HG03103 (cell line): ENCODE results near the gene PGK1.
"Not testable (repeated sequence)": the region's sequence is repeated elsewhere in the genome, so short reads cannot be mapped to it uniquely, and the experiment has no call there.

Source experiments
- ATAC-seq: cut with Tn5 transposase; IDR thresholded peaks from one replicate; pipeline ENCODE4 v1.9.1; 2021; ENCODE audit warnings: low read depth; ENCODE audit not compliant: unreplicated experiment

Gene PGK1

DNA sequence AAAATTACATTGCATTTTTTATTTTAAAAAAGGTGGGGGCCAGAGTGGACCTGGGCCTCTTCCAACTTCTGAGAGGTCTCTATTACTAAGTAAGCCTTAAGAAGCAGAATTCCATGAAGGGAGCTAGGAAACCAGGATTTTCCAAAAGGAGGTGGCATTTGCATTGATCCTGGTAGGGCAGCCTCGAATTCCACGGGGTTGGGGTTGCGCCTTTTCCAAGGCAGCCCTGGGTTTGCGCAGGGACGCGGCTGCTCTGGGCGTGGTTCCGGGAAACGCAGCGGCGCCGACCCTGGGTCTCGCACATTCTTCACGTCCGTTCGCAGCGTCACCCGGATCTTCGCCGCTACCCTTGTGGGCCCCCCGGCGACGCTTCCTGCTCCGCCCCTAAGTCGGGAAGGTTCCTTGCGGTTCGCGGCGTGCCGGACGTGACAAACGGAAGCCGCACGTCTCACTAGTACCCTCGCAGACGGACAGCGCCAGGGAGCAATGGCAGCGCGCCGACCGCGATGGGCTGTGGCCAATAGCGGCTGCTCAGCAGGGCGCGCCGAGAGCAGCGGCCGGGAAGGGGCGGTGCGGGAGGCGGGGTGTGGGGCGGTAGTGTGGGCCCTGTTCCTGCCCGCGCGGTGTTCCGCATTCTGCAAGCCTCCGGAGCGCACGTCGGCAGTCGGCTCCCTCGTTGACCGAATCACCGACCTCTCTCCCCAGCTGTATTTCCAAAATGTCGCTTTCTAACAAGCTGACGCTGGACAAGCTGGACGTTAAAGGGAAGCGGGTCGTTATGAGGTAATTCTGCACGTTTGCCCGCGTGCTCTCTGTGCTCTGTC, at the start of gene PGK1:
PGK1 (plus strand) TSS at position 626 of the 824 bp plus-strand sequence; CDS start at position 719, 93 bp downstream.
- ATAC-seq: peak; percentile 92

DNA sequence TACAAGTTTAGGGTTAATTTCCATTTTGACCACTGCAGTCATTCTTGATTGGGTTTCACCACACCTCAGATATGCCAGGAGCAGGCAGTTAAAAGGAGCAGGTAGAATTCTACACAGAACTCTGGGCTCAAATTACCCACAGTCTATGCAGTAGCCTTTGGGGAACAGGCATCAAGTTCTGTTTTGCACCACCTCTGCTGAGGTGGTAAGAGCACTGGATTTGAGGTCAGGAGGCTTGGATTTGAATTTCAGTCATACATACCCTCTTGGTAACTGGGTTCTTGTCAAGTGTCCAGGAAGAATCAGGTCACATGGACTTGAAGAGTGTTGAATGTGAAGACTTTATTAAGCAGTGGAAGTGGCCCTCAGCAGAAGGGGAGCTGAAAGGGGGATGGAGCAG, 40.4 kb upstream of the PGK1 start:
- ATAC-seq: no peak

DNA sequence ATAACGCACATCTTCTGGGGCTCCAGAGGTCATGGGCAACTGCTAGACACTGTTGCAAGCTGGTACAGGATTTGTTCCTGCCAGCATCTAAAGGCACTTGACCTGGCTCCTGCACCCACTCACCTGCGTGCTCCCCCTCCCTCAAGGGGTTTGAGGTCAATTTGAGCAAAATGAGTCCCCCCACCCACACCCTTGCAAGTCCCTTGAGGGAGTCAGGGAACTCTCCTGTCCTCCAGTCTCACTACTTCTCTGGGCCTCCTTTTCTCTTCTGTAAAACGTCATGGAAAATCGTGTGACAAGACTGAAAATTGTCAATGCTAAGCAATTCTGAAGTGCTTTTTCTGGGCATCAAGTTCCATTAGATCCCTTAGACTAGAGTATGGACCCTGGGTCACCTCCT, 39.9 kb upstream of the PGK1 start:
- ATAC-seq: no peak

DNA sequence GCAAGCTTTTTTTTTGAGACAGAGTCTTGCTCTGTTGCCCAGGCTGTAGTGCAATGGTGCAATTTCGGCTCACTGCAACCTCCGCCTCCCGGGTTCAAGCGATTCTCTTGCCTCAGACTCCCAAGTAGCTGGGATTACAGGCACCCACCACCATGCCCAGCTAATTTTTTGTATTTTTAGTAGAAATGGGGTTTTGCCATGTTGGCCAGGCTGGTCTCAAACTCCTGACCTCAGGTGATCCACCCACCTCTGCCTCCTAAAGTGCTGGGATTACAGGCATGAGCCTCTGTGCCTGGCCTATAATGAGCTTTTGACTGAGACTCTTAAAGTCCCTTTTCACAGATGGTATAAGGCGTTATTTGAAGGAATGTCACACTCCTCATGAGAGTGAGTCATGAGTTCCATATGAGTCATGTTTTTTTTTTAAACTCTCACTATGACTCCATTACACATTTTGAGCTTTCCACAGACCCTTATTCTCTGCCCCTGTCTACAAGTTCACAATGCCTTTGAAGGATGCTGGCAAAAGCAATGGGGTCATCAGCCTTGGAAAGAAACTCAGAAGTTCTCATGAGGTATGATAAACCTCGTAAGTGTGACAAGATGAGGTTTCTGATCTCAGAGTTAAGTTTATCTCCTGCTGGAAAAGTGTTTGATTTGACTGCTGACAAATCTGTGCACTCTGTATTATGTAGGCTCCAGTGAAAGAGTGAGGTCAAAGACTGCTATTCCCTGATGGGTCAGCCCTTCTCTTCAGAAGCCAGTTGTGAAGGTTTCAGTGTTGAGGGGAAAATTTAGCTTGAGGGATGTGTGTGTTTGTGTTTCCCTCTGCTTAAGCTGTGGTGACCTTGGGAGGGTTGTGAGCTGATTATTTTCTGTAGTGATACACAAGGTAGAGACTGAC, 39.1 kb upstream of the PGK1 start:
- ATAC-seq: peak; percentile 76

DNA sequence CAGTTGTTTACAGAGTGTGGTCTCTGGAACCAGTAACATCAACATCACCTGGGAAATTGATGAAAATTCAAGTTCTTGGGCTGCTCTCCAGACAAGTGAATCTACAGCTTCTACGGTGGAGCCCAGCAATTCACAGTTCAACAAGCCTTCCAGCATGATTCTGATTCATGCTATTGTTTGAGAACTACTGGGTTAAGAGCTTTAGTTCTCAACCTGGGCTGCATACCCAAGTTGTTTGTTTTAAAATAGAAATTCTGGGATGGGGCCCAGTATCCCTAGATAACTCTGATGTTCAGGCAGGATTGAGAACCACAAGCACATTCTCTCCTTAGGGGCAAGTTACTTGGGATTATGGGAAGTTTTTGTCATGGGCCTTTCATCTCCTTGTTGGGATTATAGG, 37.9 kb upstream of the PGK1 start:
- no peak for ATAC-seq

DNA sequence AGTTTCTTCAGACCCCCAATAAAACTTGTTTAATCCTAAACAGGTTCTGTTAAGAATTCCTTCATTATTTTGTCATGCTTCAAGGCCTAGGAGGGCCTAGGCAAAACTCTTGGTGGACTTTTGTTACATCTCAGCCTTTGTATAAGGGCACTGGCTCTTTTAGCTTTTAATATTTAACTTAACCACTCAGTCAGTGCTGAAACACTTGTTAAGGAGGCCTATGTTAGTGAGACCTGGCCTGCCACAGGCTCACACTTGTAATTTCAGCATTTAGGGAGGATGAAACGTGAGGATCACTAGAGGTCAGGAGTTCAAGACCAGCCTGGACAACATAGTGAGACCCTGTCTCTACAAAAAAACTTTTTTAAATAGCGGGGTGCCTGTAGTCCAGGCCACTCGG, 32.7 kb upstream of the PGK1 start:
- ATAC-seq: no peak

DNA sequence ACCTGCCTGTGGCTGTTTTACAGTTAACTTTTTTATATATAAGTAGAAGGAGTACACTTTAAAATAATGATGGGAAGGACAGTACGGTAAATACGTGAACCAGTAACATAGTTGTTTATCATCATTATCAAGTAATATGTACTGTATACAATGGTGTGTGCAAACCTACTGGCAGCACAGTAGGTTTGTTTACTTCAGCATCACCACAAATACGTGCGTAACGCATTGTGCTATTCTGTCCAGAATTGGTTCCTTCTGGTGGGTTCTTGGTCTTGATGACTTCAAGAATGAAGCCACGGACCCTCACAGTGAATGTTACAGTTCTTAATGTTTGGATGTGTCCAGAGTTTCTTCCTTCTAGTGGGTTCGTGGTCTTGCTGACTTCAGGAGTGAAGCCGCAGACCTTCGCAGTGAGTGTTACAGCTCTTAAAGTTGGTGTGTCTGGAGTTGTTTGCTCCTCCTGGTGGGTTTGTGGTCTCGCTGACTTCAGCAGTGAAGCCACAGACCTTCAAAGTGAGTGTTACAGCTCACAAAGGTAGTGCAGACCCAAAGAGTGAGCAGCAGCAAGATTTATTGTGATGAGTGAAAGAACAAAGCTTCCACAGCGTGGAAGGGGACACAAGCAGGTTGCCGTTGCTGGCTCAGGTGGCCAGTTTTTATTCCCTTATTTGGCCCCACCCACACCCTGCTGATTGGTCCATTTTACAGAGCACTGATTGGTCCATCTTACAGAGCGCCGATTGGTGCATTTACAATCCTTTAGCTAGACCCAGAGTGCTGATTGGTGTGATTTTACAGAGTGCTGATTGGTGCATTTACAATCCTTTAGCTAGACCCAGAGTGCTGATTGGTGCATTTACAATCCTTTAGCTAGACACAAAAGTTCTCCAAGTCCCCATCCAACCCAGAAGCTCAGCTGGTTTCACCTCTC, 30.6 kb upstream of the PGK1 start:
- not testable (repeated sequence) for ATAC-seq

DNA sequence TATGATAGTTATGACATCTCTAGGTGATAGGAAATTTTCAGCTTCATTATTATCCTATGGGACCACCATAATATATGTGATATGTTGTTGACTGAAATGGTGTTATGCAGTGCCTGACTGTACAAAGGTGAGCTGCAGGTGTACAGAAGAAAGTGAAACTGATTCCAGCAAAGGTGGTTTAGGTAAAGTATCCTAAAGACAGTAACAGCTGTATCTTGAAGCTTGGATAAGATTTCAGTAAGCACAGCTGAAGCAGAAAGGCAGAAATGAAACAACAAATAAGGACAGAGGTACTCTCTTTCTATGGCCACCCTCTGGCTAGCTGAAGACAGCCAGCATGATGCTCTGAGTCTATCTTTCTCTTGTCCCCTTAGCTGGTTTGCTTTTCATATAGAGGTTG, 30.0 kb upstream of the PGK1 start:
- no peak for ATAC-seq

DNA sequence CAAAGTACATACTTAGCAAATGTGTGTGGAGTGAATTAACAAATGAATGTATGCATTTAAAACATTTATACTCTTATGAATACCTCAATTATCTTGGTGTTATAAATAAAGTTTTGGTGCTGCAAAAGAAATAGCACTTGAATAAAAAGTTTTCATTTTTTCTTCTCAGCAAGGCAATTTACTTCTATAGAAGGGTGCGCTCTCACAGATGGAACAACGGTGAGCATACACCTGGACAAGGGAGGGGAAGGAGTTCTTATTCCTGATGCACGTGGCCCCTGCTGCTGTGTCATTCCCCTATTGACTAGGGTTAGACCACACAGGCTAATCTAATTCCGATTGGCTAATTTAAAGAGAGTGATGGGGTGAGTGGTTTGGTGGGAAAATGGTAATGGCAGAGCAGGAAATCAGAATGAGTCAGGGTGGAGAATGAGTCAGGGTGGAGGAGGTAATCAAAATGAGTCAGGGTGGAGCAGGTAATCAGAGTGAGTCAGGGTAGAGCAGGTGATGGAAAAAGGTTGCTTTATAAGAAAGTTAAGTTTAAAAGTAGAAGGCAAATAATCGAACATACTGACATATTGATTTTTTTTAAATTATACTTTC, 28.2 kb upstream of the PGK1 start:
- ATAC-seq: no peak

DNA sequence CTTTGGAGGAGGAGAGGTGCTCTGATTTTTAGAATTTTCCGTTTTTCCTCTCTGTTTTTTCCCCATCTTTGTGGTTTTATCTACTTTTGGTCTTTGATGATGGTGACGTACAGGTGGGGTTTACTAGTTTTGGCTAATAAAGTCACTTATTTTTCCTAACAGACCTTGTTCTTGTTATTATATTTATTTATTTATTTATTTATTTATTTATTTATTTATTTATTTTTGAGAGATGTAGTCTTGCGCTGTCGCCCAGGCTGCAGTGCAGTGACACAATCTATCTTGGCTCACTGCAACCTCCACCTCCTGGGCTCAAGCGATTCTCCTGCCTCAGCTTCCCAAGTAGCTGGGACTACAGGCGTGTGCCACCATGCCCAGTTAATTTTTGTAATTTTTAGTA, 22.6 kb upstream of the PGK1 start:
- not testable (repeated sequence) for ATAC-seq

DNA sequence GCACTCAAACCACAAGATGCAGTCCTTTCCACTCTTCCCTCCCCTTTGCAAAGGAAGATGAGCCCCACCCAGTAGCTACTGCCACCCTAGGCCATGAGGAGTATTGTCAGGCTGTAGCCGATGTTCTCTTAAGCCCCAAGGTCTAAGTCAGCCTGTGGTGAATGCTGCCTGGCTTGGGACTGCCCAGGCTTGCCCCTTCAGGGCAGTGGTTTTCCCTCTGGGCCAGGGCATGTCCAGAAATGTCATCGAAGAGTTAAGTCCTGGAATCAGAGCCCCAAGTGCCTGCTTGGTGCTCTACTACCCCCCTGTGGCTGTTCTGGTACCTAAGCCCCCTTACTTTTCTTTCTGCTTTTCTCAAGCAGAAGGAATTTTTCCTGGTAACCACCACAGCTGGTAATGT, 11.8 kb upstream of the PGK1 start:
- peak; percentile 52 for ATAC-seq

DNA sequence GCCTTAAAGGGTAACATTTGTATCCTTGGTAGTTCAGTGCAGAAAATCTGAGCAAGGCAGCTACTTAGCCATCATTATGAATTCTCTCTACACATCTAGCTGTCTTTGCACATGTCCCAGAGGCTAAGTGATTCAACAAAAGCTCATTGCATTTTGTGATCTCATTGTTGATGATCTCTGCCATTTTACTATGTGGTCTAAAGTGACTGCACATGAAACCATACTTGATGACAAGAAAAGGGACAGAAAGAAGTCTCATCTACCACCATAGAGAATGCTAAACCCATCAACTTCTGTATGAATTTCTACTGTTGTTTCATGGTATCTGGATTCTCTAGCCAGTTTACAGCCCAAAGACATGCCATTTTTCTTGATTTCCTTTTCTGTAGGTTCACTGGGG, 5.9 kb upstream of the PGK1 start:
- no peak for ATAC-seq

DNA sequence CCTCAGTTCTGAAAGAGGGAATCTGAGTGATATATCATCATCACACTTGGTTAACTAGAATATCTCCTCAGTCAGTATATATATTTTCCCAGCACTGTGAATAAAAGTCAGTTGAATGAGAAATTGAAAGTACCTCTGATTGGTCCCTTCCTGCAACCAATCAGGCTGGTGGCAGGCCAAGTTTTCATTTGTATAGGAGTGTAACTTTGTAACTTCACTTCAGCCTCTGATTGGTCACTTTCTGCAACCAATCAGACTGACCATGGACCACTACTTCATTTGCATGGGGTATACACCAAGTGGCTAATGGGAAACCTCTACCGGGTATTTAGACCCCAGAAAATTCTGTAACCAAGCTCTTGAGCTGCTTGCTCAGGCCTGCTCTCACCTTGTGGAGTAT, 2.0 kb upstream of the PGK1 start:
- ATAC-seq: no peak

DNA sequence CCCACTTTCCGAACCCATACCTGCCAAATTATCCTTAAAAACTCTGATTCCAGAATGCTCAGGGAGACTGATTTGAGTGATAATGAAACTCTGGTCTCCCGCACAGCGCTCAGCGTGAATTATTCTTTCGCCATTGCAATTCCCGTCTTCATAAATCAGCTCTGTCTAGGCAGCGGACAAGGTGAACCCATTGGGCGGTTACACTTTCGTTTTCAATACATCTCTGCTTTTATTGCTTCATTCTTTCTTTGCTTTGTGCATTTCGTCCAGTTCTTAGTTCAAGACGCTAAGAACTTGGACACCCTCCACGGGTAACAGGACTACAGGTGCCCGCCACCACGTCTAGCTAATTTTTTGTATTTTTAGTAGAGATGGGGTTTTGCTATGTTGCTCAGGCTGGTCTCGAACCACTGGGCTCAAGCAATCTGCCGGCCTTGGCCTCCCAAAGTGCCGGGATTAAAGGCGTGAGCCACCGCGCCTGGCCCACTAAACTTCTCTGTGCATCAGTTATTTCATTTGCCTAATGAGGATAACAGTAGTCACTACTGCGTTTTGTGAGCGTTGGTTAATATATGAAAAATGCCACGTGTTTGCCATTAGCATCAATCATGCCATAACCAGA, 936 bp upstream of the PGK1 start:
- no peak for ATAC-seq

DNA sequence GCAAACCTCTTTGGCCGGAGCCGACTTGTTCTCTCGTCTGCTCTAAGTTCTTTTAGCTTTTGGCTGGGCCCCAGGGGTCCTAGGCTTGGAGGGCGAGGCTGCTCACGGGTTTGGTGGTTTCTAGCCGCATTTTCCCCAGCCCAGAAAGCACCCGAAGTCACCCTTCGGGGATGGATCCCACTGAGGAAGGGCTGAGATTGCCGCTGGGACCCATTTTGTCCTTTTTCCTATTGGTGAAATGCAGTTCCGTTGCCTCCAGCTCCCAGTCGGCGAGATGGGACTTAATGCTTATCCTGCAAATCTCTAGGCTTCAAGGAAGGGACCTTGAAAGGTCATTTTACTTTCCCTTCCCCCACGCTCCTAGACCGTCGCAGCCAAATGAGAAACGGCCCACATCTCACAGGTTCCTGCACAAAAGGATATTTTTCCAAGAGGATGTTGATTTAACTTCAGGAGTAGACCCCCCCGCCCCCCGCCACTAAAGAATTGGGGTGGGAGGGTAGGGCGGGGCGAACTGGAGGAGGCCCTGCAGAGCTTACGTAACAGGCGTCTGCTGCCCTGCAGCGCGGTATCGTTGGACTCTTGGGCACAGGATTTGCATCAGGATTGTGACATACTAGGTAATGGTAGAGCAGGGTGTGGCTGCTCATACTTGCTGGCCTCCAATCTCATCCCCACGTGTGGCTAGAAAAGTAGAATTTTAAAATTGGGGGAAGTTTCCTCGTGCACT, 564 bp downstream of the PGK1 start:
- ATAC-seq: no peak

DNA sequence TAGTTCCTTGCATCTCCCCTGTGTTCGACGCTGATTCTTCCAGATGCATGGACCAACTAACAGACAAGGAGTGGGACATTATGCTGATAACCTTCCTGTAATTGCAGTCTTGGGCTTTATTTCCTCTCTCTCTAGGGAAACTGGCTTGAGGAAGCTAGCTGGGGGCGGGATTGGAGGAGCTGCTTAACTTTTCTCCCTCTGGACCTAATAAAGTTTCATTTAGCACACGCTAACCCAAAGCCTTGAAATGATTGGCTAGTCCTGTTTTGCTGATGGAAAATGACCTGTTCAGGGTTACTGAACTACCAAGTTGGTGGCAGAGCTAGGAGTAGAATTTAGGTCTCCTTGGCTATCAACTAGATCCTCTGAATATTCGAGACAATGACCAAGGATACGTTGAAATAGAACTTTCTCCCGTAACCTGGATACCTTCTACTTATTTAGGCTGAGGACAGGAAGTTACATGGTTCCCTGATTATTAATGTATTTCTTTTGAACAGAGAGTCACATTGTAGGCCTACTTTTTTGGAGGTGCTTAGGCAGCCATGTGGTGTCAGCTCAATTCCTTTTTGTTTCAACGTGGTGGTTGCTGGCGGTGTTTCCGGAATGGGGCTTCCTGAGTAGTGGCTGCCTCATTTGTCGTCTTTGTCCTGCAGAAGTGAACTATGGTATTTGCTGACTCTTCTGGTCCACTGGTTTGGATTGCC, 2.0 kb downstream of the PGK1 start:
- ATAC-seq: no peak

DNA sequence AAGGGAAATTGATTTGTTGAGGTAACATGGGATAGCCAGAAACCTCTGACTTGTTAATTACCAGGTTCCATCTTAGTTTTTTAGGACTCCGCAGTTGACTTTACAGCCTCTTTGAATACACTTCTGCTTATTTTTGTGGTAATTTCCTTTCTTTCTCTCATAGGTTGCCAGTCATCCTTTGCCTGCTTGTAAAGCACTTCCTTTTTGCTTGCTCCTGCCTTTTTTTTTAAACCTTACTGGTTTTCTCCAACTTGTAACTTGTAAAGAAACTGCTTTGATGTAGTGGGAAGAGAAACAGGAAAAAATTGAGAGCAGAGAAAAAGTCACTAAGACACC, 2.6 kb downstream of the PGK1 start:
- no peak for ATAC-seq

DNA sequence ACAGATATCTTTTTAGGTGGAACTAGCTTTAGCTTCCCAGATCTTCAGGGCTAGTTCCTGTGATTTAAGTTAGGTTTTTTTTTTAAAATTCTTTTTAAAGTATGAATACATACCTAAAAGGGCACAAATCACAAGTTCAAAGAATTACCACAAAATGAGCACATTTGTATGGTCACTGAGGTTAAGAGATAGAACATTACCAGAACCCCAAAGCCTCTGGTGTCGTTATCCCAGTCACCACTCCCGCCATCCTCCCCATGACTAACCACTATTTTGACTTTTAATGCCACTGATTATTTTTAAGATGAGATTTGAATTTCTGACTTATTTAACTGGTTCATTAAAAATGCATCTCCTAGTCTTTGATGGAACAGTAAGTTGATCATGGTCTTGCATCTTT, 5.4 kb downstream of the PGK1 start:
- ATAC-seq: no peak
